Panc1 (cell line): ENCODE measurements around the gene GPRC5C.

Experiments used
- CTCF ChIP-seq: fragments of 450-650 bp; IDR thresholded peaks from 2 replicates; pipeline ENCODE4 v1.5.1; 2017; ENCODE audit warnings: mild to moderate bottlenecking
- POLR2AphosphoS5 ChIP-seq: IDR thresholded peaks from 2 replicates; pipeline ENCODE4 v1.6.1; 2012; ENCODE audit warnings: mild to moderate bottlenecking, low read depth, low read length, moderate library complexity
- REST ChIP-seq, 2 experiments: IDR thresholded peaks; 2 replicates each; pipeline ENCODE4 v1.6.1; 2011 to 2012; ENCODE audit warnings: low read depth in 2 of 2, control low read depth in 1 of 2, low read length in 1 of 2, mild to moderate bottlenecking in 1 of 2, moderate library complexity in 1 of 2; ENCODE audit not compliant: insufficient read depth in 1 of 2
- SIN3A ChIP-seq: IDR thresholded peaks from 2 replicates; pipeline ENCODE4 v1.6.1; 2012; ENCODE audit warnings: low read depth, mild to moderate bottlenecking, low read length, moderate library complexity, borderline replicate concordance; ENCODE audit not compliant: insufficient read depth
- TCF7L2 ChIP-seq: IDR thresholded peaks from 2 replicates; pipeline ENCODE4 v1.6.1; 2011; ENCODE audit warnings: mild to moderate bottlenecking, low read depth, low read length, inconsistent platforms

GRCh38 chr17:74432424-74432690 is 469 bp downstream of the GPRC5C start:
- no peak for TF ChIP-seq CTCF
- TF ChIP-seq REST (IDR thresholded peaks at IDR 0.05; ENCODE audit: insufficient read depth in 1 of 2, low read depth in 2 of 2, low read length in 1 of 2) = no peak
- TF ChIP-seq POLR2AphosphoS5 = no peak
- TF ChIP-seq SIN3A = no peak
- no peak for TF ChIP-seq TCF7L2
